H1 (cell line): ENCODE data around the gene TIMP3. TPM values are rescaled to one million over a fixed set of nuclear protein-coding genes. Genes with fewer than 3 reads are reported as not detected.

Source experiments
- CTCF ChIA-PET: fragments of 300-600 bp; sonication (Branson Sonifier 250); formaldehyde crosslinking; loops from one replicate; lab custom pipeline; 2021; ENCODE audit not compliant: partially characterized antibody; lab: Charles Lee
- POLR2A ChIA-PET: fragments of 300-600 bp; sonication (Branson Sonifier 250); formaldehyde crosslinking; loops from one replicate; lab custom pipeline; 2021; ENCODE audit warnings: inconsistent platforms; ENCODE audit not compliant: partially characterized antibody; lab: Charles Lee
- DNase-seq, 2 experiments: peaks; one replicate each; pipeline versions ENCODE4 v3.0.0 to v3.0.0-alpha.2; 2010 to 2022; ENCODE audit warnings: low spot score in 2 of 2, low read depth in 1 of 2, mixed read lengths in 1 of 2
- FAIRE-seq: peaks from 2 replicates; lab custom pipeline; 2011; peaks lifted over from hg19 to GRCh38; lab: Jason Lieb, UNC
- H2AFZ ChIP-seq: 2 replicates; pipeline ENCODE4 v1.8.1; 2012; ENCODE audit warnings: low read length, inconsistent platforms
- H2AK5ac ChIP-seq: 2 replicates; pipeline ENCODE4 v1.6.1; 2013; ENCODE audit warnings: low read depth, low read length
- H2BK120ac ChIP-seq: replicated peaks from 2 replicates; pipeline ENCODE3; 2013; ENCODE audit warnings: low read depth, low read length, inconsistent platforms
- H2BK12ac ChIP-seq: 2 replicates; pipeline ENCODE4 v1.6.1; 2013; ENCODE audit warnings: low read depth, low read length
- H2BK15ac ChIP-seq: 2 replicates; pipeline ENCODE4 v1.6.1; 2013; ENCODE audit warnings: low read length
- H2BK20ac ChIP-seq: 2 replicates; pipeline ENCODE4 v1.6.1; 2013; ENCODE audit warnings: low read length
- H2BK5ac ChIP-seq: 2 replicates; pipeline ENCODE4 v1.6.1; 2013; ENCODE audit warnings: low read depth, low read length
- H3K14ac ChIP-seq: 2 replicates; pipeline ENCODE4 v1.6.1; 2013; ENCODE audit warnings: inconsistent platforms; ENCODE audit not compliant: insufficient read length
- H3K18ac ChIP-seq: 2 replicates; pipeline ENCODE4 v1.6.1; 2013; ENCODE audit warnings: low read length; ENCODE audit errors: extremely low read depth
- H3K23ac ChIP-seq: 2 replicates; pipeline ENCODE4 v1.6.1; 2013; ENCODE audit warnings: inconsistent platforms; ENCODE audit not compliant: insufficient read length
- H3K23me2 ChIP-seq: 2 replicates; pipeline ENCODE4 v1.6.1; 2013; ENCODE audit warnings: low read depth, low read length
- H3K27ac ChIP-seq: 2 replicates; pipeline ENCODE4 v1.6.1; 2011; ENCODE audit warnings: low read depth, low read length, inconsistent platforms
- H3K27me3 ChIP-seq, 4 experiments: replicated peaks in 1 of 4; 1 replicate in 1 of 4; 2 replicates in 3 of 4; pipeline versions ENCODE4 v1.6.1 to v1.8.1; 2011 to 2013; ENCODE audit warnings: low read length in 3 of 4, mild to moderate bottlenecking in 3 of 4, inconsistent platforms in 2 of 4, mixed read lengths in 2 of 4, moderate library complexity in 1 of 4; ENCODE audit not compliant: control insufficient read depth in 3 of 4, insufficient read depth in 3 of 4; ENCODE audit errors: extremely low read depth in 1 of 4
- H3K36me3 ChIP-seq, 4 experiments: 2 replicates each; pipeline versions ENCODE4 v1.6.1 to v1.8.1; 2011 to 2013; ENCODE audit warnings: mild to moderate bottlenecking in 4 of 4, low read length in 3 of 4, moderate library complexity in 2 of 4, control low read depth in 1 of 4, inconsistent platforms in 1 of 4; ENCODE audit not compliant: insufficient read depth in 4 of 4, control insufficient read depth in 2 of 4
- H3K4ac ChIP-seq: replicated peaks from 2 replicates; pipeline ENCODE3; 2013; ENCODE audit warnings: low read length, low read depth, mixed read lengths, inconsistent platforms; ENCODE audit not compliant: insufficient read length
- H3K4me1 ChIP-seq, 4 experiments: replicated peaks in 1 of 4; 1 replicate in 1 of 4; 2 replicates in 3 of 4; pipeline versions ENCODE4 v1.6.1 to v1.8.1; 2011 to 2013; ENCODE audit warnings: low read length in 3 of 4, inconsistent platforms in 2 of 4, mixed read lengths in 1 of 4; ENCODE audit not compliant: insufficient read depth in 4 of 4, control insufficient read depth in 3 of 4
- H3K4me2 ChIP-seq, 2 experiments: 2 replicates each; pipeline versions ENCODE4 v1.6.1 to v1.8.1; 2011 to 2013; ENCODE audit warnings: low read depth in 2 of 2, low read length in 2 of 2, control low read depth in 1 of 2, inconsistent platforms in 1 of 2, mild to moderate bottlenecking in 1 of 2; ENCODE audit not compliant: insufficient read depth in 1 of 2
- H3K4me3 ChIP-seq, 4 experiments: fragments of 200-600, 300-600 bp in 1 of 4; sonication (generic), shearing (Covaris generic), sonication (Bioruptor Twin) in 1 of 4; 2 replicates each; pipeline versions ENCODE4 v1.5.1 to v1.8.1; 2011 to 2016; ENCODE audit warnings: low read length in 4 of 4, low read depth in 3 of 4, control low read depth in 2 of 4, inconsistent platforms in 2 of 4, mild to moderate bottlenecking in 2 of 4, mixed read lengths in 1 of 4, moderate library complexity in 1 of 4; ENCODE audit not compliant: insufficient read depth in 2 of 4; ENCODE audit errors: extremely low read depth in 1 of 4
- H3K56ac ChIP-seq: replicated peaks from 2 replicates; pipeline ENCODE3; 2013; ENCODE audit warnings: low read depth, mild to moderate bottlenecking, mixed read lengths, low read length, inconsistent platforms; ENCODE audit not compliant: insufficient read length
- H3K79me1 ChIP-seq: 2 replicates; pipeline ENCODE4 v1.6.1; 2013; ENCODE audit warnings: low read depth, low read length, control low read depth
- H3K79me2 ChIP-seq, 2 experiments: 2 replicates each; pipeline versions ENCODE4 v1.6.1 to v1.8.1; 2012 to 2013; ENCODE audit warnings: low read length in 2 of 2, mild to moderate bottlenecking in 2 of 2, inconsistent platforms in 1 of 2; ENCODE audit not compliant: insufficient read depth in 2 of 2, control insufficient read depth in 1 of 2
- H3K9ac ChIP-seq, 4 experiments: replicated peaks in 1 of 4; 1 replicate in 1 of 4; 2 replicates in 3 of 4; pipeline versions ENCODE4 v1.6.1 to v1.8.1; 2011 to 2013; ENCODE audit warnings: low read depth in 3 of 4, low read length in 3 of 4, control low read depth in 2 of 4, mild to moderate bottlenecking in 2 of 4, moderate library complexity in 2 of 4, inconsistent platforms in 1 of 4; ENCODE audit errors: extremely low read depth in 1 of 4
- H3K9me3 ChIP-seq, 2 experiments: 2 replicates each; pipeline versions ENCODE4 v1.6.1 to v1.8.1; 2012 to 2013; ENCODE audit warnings: mild to moderate bottlenecking in 2 of 2, moderate library complexity in 2 of 2, control low read depth in 1 of 2, inconsistent platforms in 1 of 2, low read depth in 1 of 2, low read length in 1 of 2, mixed read lengths in 1 of 2; ENCODE audit not compliant: insufficient read depth in 2 of 2
- H4K20me1 ChIP-seq, 2 experiments: replicated peaks in 1 of 2; 2 replicates each; pipeline versions ENCODE3 to v1.8.1; 2011 to 2013; ENCODE audit warnings: inconsistent platforms in 2 of 2, low read length in 2 of 2, mild to moderate bottlenecking in 1 of 2; ENCODE audit not compliant: insufficient read depth in 2 of 2, control insufficient read depth in 1 of 2
- H4K5ac ChIP-seq: 2 replicates; pipeline ENCODE4 v1.6.1; 2013; ENCODE audit warnings: low read length, low read depth, mixed read lengths, inconsistent platforms; ENCODE audit not compliant: insufficient read length
- H4K8ac ChIP-seq: 2 replicates; pipeline ENCODE4 v1.8.0; 2013; ENCODE audit warnings: mild to moderate bottlenecking, moderate library complexity, low read length, inconsistent platforms; ENCODE audit not compliant: insufficient read depth; ENCODE audit errors: extremely low read depth
- H4K91ac ChIP-seq: replicated peaks from 2 replicates; pipeline ENCODE3; 2013; ENCODE audit warnings: low read length, mixed read lengths, inconsistent platforms; ENCODE audit not compliant: insufficient read length
- BRCA1 ChIP-seq: IDR thresholded peaks from 2 replicates; pipeline ENCODE4 v1.6.1; 2012; ENCODE audit warnings: low read depth, low read length, improper control_type of control experiment
- EZH2 ChIP-seq: fragments of 200-600 bp; sonication (generic); IDR thresholded peaks from 2 replicates; pipeline ENCODE4 v1.7.1; 2012; ENCODE audit warnings: low read depth, mild to moderate bottlenecking, moderate library complexity, low read length, inconsistent platforms; ENCODE audit not compliant: severe bottlenecking
- FOSL1 ChIP-seq: IDR thresholded peaks from 2 replicates; pipeline ENCODE4 v1.6.1; 2011; ENCODE audit warnings: mild to moderate bottlenecking, low read depth, low read length, moderate library complexity; ENCODE audit not compliant: insufficient read depth
- GABPA ChIP-seq: IDR thresholded peaks from 2 replicates; pipeline ENCODE4 v1.6.1; 2011; ENCODE audit warnings: mild to moderate bottlenecking, low read length, moderate library complexity, borderline replicate concordance; ENCODE audit not compliant: insufficient read depth
- NANOG ChIP-seq: IDR thresholded peaks from 2 replicates; pipeline ENCODE4 v1.6.1; 2011; ENCODE audit warnings: low read length, low read depth, mild to moderate bottlenecking, inconsistent platforms; ENCODE audit not compliant: insufficient read depth, poor library complexity, severe bottlenecking
- NRF1 ChIP-seq: IDR thresholded peaks from 2 replicates; pipeline ENCODE4 v1.6.1; 2011; ENCODE audit warnings: mild to moderate bottlenecking, low read depth, low read length, improper control_type of control experiment
- POU5F1 ChIP-seq: IDR thresholded peaks from 2 replicates; pipeline ENCODE4 v1.6.1; 2011; ENCODE audit warnings: low read depth, mild to moderate bottlenecking, low read length, moderate library complexity
- RNF2 ChIP-seq: fragments of 200-900, 300-1000 bp; sonication (generic); IDR thresholded peaks from 2 replicates; pipeline ENCODE4 v1.7.1; 2016; ENCODE audit warnings: borderline replicate concordance, low read depth, mild to moderate bottlenecking, antibody characterized with exemption, low read length; ENCODE audit not compliant: poor library complexity, severe bottlenecking; ENCODE audit errors: missing control alignments
- RXRA ChIP-seq: IDR thresholded peaks from 2 replicates; pipeline ENCODE4 v1.6.1; 2011; ENCODE audit warnings: low read depth, mild to moderate bottlenecking, low read length, moderate library complexity; ENCODE audit not compliant: insufficient read depth
- SIN3A ChIP-seq, 2 experiments: IDR thresholded peaks in 1 of 2; conservative IDR thresholded peaks in 1 of 2; 2 replicates each; pipeline ENCODE4 v1.6.1; 2011 to 2012; ENCODE audit warnings: low read length in 2 of 2, improper control_type of control experiment in 1 of 2, low read depth in 1 of 2, mild to moderate bottlenecking in 1 of 2
- SIX5 ChIP-seq: IDR thresholded peaks from 2 replicates; pipeline ENCODE4 v1.6.1; 2011; ENCODE audit warnings: mild to moderate bottlenecking, low read depth, low read length
- SP1 ChIP-seq: IDR thresholded peaks from 2 replicates; pipeline ENCODE4 v1.6.1; 2011; ENCODE audit warnings: low read depth, low read length
- TBP ChIP-seq: IDR thresholded peaks from 2 replicates; pipeline ENCODE4 v1.6.1; 2011; ENCODE audit warnings: low read depth, low read length, improper control_type of control experiment
- WGBS, 2 experiments: shearing (Covaris generic) in 1 of 2; methylation state at CpG; one replicate each; pipeline versions ENCODE4 v1.1.6 to v1.1.7; 2013 to 2015; ENCODE audit warnings: low lambda C conversion rate in 2 of 2, mixed read lengths in 2 of 2, inconsistent platforms in 1 of 2, low coverage in 1 of 2, missing lambda C conversion rate in 1 of 2; ENCODE audit not compliant: insufficient replicate concordance in 2 of 2, insufficient coverage in 1 of 2, insufficient read length in 1 of 2; ENCODE audit errors: extremely low coverage in 1 of 2, missing lambda C conversion rate in 1 of 2; 5-methylcytosine and 5-hydroxymethylcytosine counted together
- polyA plus RNA-seq, 7 experiments: library from polyadenylated mRNA; depleted of rRNA in 3 of 7; stranded (reverse) in 5 of 7; unstranded in 2 of 7; fragments of >200 nt in 5 of 7; fragments of 200-250 nt in 2 of 7; gene quantifications; 1 replicate in 5 of 7; 2 replicates in 1 of 7; 4 replicates in 1 of 7; pipeline versions ENCODE4 v1.2.1 to v1.2.3, GENCODE V29; 2011 to 2013; ENCODE audit warnings: missing spikeins in 2 of 7, mixed read lengths in 2 of 7
- total RNA-seq: library from RNA; stranded (reverse); fragmentation: NEBNext Ultra II Directional; extraction: Animal tissue kit (Norgen Biotek cat#: 25700); gene quantifications from 2 replicates; pipeline ENCODE4 v1.2.1, GENCODE V29; 2021

Gene TIMP3
- total and polyA plus RNA-seq, 2 of the 8 experiments (the other 6 are each of a cell fraction or from before 2014, with no cell fraction given) = 1.3 to 4.7 TPM

DNA sequence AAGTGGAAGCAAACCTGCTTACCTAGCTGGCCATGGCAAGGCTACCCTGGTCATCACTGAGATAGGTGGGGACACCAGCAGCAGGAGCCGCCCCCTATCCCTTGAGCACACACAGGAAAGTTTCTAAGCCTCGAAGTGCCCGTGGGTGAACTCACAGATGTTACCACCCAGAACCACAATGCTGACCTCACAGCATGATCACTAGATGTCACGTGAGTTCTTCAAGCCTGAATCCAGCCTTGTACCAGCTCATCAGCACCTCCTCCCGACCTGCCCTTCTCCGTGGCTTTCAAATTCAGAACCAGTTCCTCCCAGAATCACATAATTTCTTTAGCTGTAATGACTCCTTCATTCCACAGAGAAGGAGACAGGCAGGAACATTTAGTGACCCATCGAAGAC lies 24.7 kb upstream of the TIMP3 start:
- H3K4me2 ChIP-seq = no peak overlapping the region
- WGBS, 2 experiments = 89% methylated on average over 6 of the region's 7 CpGs; no CpG with 5 or more reads in 1 of the 2 experiments
- no peaks in the 10 kb centered on the region for H3K27me3 ChIP-seq
- H2AFZ ChIP-seq = no peak overlapping the region
- H3K79me2 ChIP-seq = no peaks in the 10 kb centered on the region
- no peak for FAIRE-seq
- ChIA-PET CTCF (interaction anchor here (0.9 to 3.5 kb wide), 12 partner anchors 10 to 433 kb away, joined by 3 to 47 read pairs (median 6); no protein-coding TSS in a partner anchor), POLR2A (no interaction called here)
- H4K91ac ChIP-seq = no peak overlapping the region
- H4K20me1 ChIP-seq = no peaks in the 10 kb centered on the region
- H4K8ac ChIP-seq = no peak overlapping the region
- H3K23me2 ChIP-seq = no peaks in the 10 kb centered on the region
- H2BK120ac ChIP-seq = no peak overlapping the region
- H3K4ac ChIP-seq = no peak overlapping the region
- H3K4me1 ChIP-seq = peaks cover 0 to 4% (median 3%) of the 10 kb centered on the region in 4 experiments; a peak in 3 of 7 replicates
- H3K36me3 ChIP-seq = no peaks in the 10 kb centered on the region
- no peak overlapping the region for H2BK12ac ChIP-seq
- H3K9ac ChIP-seq = no peak overlapping the region
- no peak overlapping the region for H3K4me3 ChIP-seq
- no peaks in the 10 kb centered on the region for H3K9me3 ChIP-seq
- no peaks in the 10 kb centered on the region for H3K79me1 ChIP-seq
- no peak overlapping the region for H3K14ac ChIP-seq
- H2BK20ac ChIP-seq = no peak overlapping the region
- H2BK5ac ChIP-seq = no peak overlapping the region
- no peak overlapping the region for H4K5ac ChIP-seq
- no peak overlapping the region for H3K27ac ChIP-seq
- H2AK5ac ChIP-seq = no peak overlapping the region
- no peak overlapping the region for H2BK15ac ChIP-seq
- no peak overlapping the region for H3K18ac ChIP-seq
- H3K56ac ChIP-seq = no peak overlapping the region
- DNase-seq = no peak
- no peak overlapping the region for H3K23ac ChIP-seq
- TF ChIP-seq NRF1 = no peak
- TF ChIP-seq GABPA = no peak
- no peak for TF ChIP-seq SP1
- no peak for TF ChIP-seq POU5F1
- TF ChIP-seq NANOG = no peak
- no peak for TF ChIP-seq EZH2
- TF ChIP-seq RNF2 = no peak
- no peak for TF ChIP-seq BRCA1
- no peak for TF ChIP-seq FOSL1
- TF ChIP-seq SIN3A (conservative IDR thresholded peaks at IDR 0.05 in 1 of 2, IDR thresholded peaks at IDR 0.05 in 1 of 2; ENCODE audit: low read depth in 1 of 2, low read length in 2 of 2) = no peak
- no peak for TF ChIP-seq SIX5
- TF ChIP-seq TBP = no peak
- no peak for TF ChIP-seq RXRA
